Vagina (tissue), 2 donors: ENCODE measurements around the gene DISP3. TPM values are rescaled to one million over a fixed set of nuclear protein-coding genes. Genes with fewer than 3 reads are reported as not detected.

Experiments
- DNase-seq, 2 donors: peaks; one replicate each; pipeline ENCODE4 v3.0.0-alpha.2; 2017; ENCODE audit errors: extremely low spot score in 2 of 2
- H3K27ac ChIP-seq: fragments of 200-600 bp; sonication (generic); one replicate; pipeline ENCODE4 v1.5.1; 2019
- H3K27me3 ChIP-seq: fragments of 200-600 bp; sonication (generic); one replicate; pipeline ENCODE4 v1.5.1; 2019
- H3K36me3 ChIP-seq, 2 donors: fragments of 200-600 bp; sonication (generic); one replicate each; pipeline ENCODE4 v1.5.1; 2017 to 2019
- H3K4me1 ChIP-seq: fragments of 200-600 bp; sonication (generic); one replicate; pipeline ENCODE4 v1.5.1; 2019
- H3K4me3 ChIP-seq, 2 donors: fragments of 200-600 bp; sonication (generic); 1 replicate in 1 of 2; 2 replicates in 1 of 2; pipeline ENCODE4 v1.5.1; 2016 to 2019
- H3K9me3 ChIP-seq: fragments of 200-600 bp; sonication (generic); one replicate; pipeline ENCODE4 v1.5.1; 2019
- POLR2A ChIP-seq, 2 donors: fragments of 450-650 bp; IDR thresholded peaks; one replicate each; pipeline ENCODE4 v1.6.1; 2017; ENCODE audit warnings: antibody characterized with exemption in 2 of 2, mild to moderate bottlenecking in 2 of 2, moderate library complexity in 2 of 2
- POLR2AphosphoS5 ChIP-seq, 2 donors: sonication (generic); formaldehyde crosslinking; IDR thresholded peaks; one replicate each; pipeline ENCODE4 v1.9.0; 2017; ENCODE audit warnings: antibody characterized with exemption in 2 of 2, mild to moderate bottlenecking in 2 of 2, low read depth in 1 of 2; ENCODE audit not compliant: insufficient read depth in 1 of 2
- intact Hi-C: fragments of 100-400 bp; cut with DNase I; formaldehyde crosslinking; loops from one replicate; pipeline ENCODE4 v1.15.1; 2023
- total RNA-seq: library from RNA; depleted of rRNA; stranded (reverse); fragments of >200 nt; gene quantifications from one replicate; pipeline ENCODE4 v1.2.3, GENCODE V29; 2016
- TF ChIP-seq, protein P1 (sequence below), 3 experiments: fragments of 450-650 bp in 2 of 3; fragments of 200-600 bp in 1 of 3; sonication (generic) in 1 of 3; IDR thresholded peaks; one replicate each; pipeline ENCODE4 v1.5.1; 2017 to 2019; ENCODE audit warnings: antibody characterized with exemption in 3 of 3, mild to moderate bottlenecking in 2 of 3, moderate library complexity in 2 of 3

DISP3 gene
- total RNA-seq, 1 donor from 2014 or later, result not detected

DNA sequence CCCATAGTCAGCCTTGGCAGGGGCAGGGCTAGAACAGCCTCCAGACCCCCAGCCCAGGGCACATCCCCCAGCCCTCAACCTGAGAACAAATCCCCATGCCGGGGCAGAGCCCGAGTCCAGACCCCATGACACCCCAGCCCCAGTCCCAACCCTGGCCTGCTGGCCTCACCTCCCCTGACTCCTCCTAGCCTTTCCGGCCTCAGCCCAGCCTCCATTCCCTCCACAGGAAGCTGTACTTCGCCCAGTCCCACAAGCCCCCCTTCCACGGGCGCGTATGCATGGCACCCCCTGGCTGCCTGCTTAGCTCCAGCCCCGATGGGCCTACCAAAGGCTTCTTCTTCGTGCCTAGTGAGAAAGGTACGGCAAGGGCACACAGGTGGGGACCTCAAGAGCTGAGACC lies 50.4 kb downstream of the DISP3 start:
- H3K27ac ChIP-seq, result no peak overlapping the region
- no peak overlapping the region for H3K4me3 ChIP-seq
- TF ChIP-seq POLR2AphosphoS5 (IDR thresholded peaks at IDR 0.05; ENCODE audit: insufficient read depth in 1 of 2, low read depth in 1 of 2) (no peak), POLR2A (IDR thresholded peaks at IDR 0.05) (no peak)
- TF ChIP-seq, protein P1, sequence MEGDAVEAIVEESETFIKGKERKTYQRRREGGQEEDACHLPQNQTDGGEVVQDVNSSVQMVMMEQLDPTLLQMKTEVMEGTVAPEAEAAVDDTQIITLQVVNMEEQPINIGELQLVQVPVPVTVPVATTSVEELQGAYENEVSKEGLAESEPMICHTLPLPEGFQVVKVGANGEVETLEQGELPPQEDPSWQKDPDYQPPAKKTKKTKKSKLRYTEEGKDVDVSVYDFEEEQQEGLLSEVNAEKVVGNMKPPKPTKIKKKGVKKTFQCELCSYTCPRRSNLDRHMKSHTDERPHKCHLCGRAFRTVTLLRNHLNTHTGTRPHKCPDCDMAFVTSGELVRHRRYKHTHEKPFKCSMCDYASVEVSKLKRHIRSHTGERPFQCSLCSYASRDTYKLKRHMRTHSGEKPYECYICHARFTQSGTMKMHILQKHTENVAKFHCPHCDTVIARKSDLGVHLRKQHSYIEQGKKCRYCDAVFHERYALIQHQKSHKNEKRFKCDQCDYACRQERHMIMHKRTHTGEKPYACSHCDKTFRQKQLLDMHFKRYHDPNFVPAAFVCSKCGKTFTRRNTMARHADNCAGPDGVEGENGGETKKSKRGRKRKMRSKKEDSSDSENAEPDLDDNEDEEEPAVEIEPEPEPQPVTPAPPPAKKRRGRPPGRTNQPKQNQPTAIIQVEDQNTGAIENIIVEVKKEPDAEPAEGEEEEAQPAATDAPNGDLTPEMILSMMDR (IDR thresholded peaks at IDR 0.05), result no peak
- no peak for DNase-seq
- no peaks in the 10 kb centered on the region for H3K27me3 ChIP-seq
- intact Hi-C loops, result no loop called here
- no peaks in the 10 kb centered on the region for H3K9me3 ChIP-seq
- no peaks in the 10 kb centered on the region for H3K36me3 ChIP-seq
- no peaks in the 10 kb centered on the region for H3K4me1 ChIP-seq

GRCh38 chr1:11529763-11530730 lies 51.1 kb downstream of the DISP3 start:
- no peak for DNase-seq
- H3K27me3 ChIP-seq, result no peaks in the 10 kb centered on the region
- H3K4me1 ChIP-seq, result no peaks in the 10 kb centered on the region
- no peaks in the 10 kb centered on the region for H3K9me3 ChIP-seq
- H3K4me3 ChIP-seq, result no peak overlapping the region
- TF ChIP-seq POLR2AphosphoS5 (IDR thresholded peaks at IDR 0.05; ENCODE audit: insufficient read depth in 1 of 2, low read depth in 1 of 2) (no peak), POLR2A (IDR thresholded peaks at IDR 0.05) (no peak)
- TF ChIP-seq, protein P1 (IDR thresholded peaks at IDR 0.05), result no peak
- intact Hi-C loops, result no loop called here
- no peak overlapping the region for H3K27ac ChIP-seq
- no peaks in the 10 kb centered on the region for H3K36me3 ChIP-seq

GRCh38 chr1:11530731-11531311 lies 51.9 kb downstream of the DISP3 start:
- no peaks in the 10 kb centered on the region for H3K9me3 ChIP-seq
- no peak overlapping the region for H3K27ac ChIP-seq
- no peak for DNase-seq
- no peak for TF ChIP-seq POLR2A (IDR thresholded peaks at IDR 0.05)
- TF ChIP-seq, protein P1 (IDR thresholded peaks at IDR 0.05), result no peak
- no peak for TF ChIP-seq POLR2AphosphoS5 (IDR thresholded peaks at IDR 0.05; ENCODE audit: insufficient read depth in 1 of 2, low read depth in 1 of 2)
- intact Hi-C loops, result no loop called here
- no peaks in the 10 kb centered on the region for H3K4me1 ChIP-seq
- H3K36me3 ChIP-seq, result no peaks in the 10 kb centered on the region
- H3K27me3 ChIP-seq, result no peaks in the 10 kb centered on the region
- no peak overlapping the region for H3K4me3 ChIP-seq

GRCh38 chr1:11531314-11531870 lies 52.4 kb downstream of the DISP3 start:
- no peak for DNase-seq
- intact Hi-C loops, result no loop called here
- Histone ChIP-seq H3K4me3 (no peak overlapping the region), H3K4me1 (no peaks in the 10 kb centered on the region), H3K9me3 (no peaks in the 10 kb centered on the region), H3K27ac (no peak overlapping the region), H3K27me3 (no peaks in the 10 kb centered on the region), H3K36me3 (no peaks in the 10 kb centered on the region)
- no peak for TF ChIP-seq POLR2AphosphoS5 (IDR thresholded peaks at IDR 0.05; ENCODE audit: insufficient read depth in 1 of 2, low read depth in 1 of 2)
- TF ChIP-seq POLR2A (IDR thresholded peaks at IDR 0.05), result no peak
- TF ChIP-seq, protein P1 (IDR thresholded peaks at IDR 0.05), result no peak
